ENCODE results near the gene SVIL. TPM values are rescaled to one million over a fixed set of nuclear protein-coding genes. Genes with fewer than 3 reads are reported as not detected.
"Not testable (repeated sequence)": the region's sequence is repeated elsewhere in the genome, so short reads cannot be mapped to it uniquely, and the experiment has no call there.

Gene SVIL
- total RNA-seq, 2 experiments from 2014 or later, result 7.0 to 8.3 TPM

GRCh38 chr10:29492774-29493173 is 142.0 kb downstream of the SVIL start:
- peaks cover 22% of the 10 kb centered on the region for H3K36me3 Mint-ChIP-seq (ENCODE audit: low read depth)
- no peaks in the 10 kb centered on the region for H3K27me3 Mint-ChIP-seq (ENCODE audit: low read depth)
- no peaks in the 10 kb centered on the region for H3K9me3 Mint-ChIP-seq
- peaks cover 5% of the 10 kb centered on the region for H3K4me1 Mint-ChIP-seq (ENCODE audit: low read depth)
- H3K27ac Mint-ChIP-seq, result no peak overlapping the region
- intact Hi-C loops (cut with micrococcal nuclease), result no loop called here
- CTCF ChIA-PET, result interaction anchor here (0.6 to 1.5 kb wide), 2 partner anchors 19 to 21 kb away, joined by 3 read pairs; no protein-coding TSS in a partner anchor
- no peak for DNase-seq
- no peak overlapping the region for H3K4me3 Mint-ChIP-seq

- H3K36me3 Mint-ChIP-seq (ENCODE audit: low read depth), result peaks cover 26% of the 10 kb centered on the region
- no peak overlapping the region for H3K4me3 Mint-ChIP-seq
- intact Hi-C loops (cut with micrococcal nuclease), result no loop called here
- CTCF ChIA-PET, result interaction anchor here (0.6 to 1.5 kb wide), 2 partner anchors 20 to 22 kb away, joined by 3 read pairs; no protein-coding TSS in a partner anchor
- H3K27me3 Mint-ChIP-seq (ENCODE audit: low read depth), result no peaks in the 10 kb centered on the region
- no peak for DNase-seq
- no peaks in the 10 kb centered on the region for H3K9me3 Mint-ChIP-seq
- no peak overlapping the region for H3K27ac Mint-ChIP-seq
- peaks cover 13% of the 10 kb centered on the region for H3K4me1 Mint-ChIP-seq (ENCODE audit: low read depth)
Measured at GRCh38 chr10:29491918-29492317, 142.9 kb downstream of the SVIL start.

GRCh38 chr10:29490781-29491280 is 143.9 kb downstream of the SVIL start:
- intact Hi-C loops (cut with micrococcal nuclease); DNase-seq; H3K27me3 Mint-ChIP-seq (ENCODE audit: low read depth); H3K27ac Mint-ChIP-seq; H3K4me3 Mint-ChIP-seq; H3K9me3 Mint-ChIP-seq: not testable (repeated sequence)
- CTCF ChIA-PET, result interaction anchor here (0.8 kb wide), 1 partner anchor 1416 kb away, joined by 3 read pairs; no protein-coding TSS in a partner anchor
- H3K4me1 Mint-ChIP-seq (ENCODE audit: low read depth), result peaks cover 14% of the 10 kb centered on the region
- peaks cover 28% of the 10 kb centered on the region for H3K36me3 Mint-ChIP-seq (ENCODE audit: low read depth)

- peaks cover 20% of the 10 kb centered on the region for H3K4me1 Mint-ChIP-seq (ENCODE audit: low read depth)
- peaks cover 33% of the 10 kb centered on the region for H3K36me3 Mint-ChIP-seq (ENCODE audit: low read depth)
- DNase-seq; H3K27ac Mint-ChIP-seq; H3K9me3 Mint-ChIP-seq; intact Hi-C loops (cut with micrococcal nuclease); H3K27me3 Mint-ChIP-seq (ENCODE audit: low read depth); H3K4me3 Mint-ChIP-seq: not testable (repeated sequence)
- CTCF ChIA-PET, result interaction anchor here (0.6 kb wide), 1 partner anchor 95 kb away, joined by 3 read pairs; no protein-coding TSS in a partner anchor
Measured at GRCh38 chr10:29488471-29488870, 146.3 kb downstream of the SVIL start.

- intact Hi-C loops (cut with micrococcal nuclease), result not testable (repeated sequence)
Measured at GRCh38 chr10:29487884-29488266, 146.9 kb downstream of the SVIL start.

GRCh38 chr10:29487032-29487883 is 147.5 kb downstream of the SVIL start:
- H3K27ac Mint-ChIP-seq; H3K4me3 Mint-ChIP-seq; intact Hi-C loops (cut with micrococcal nuclease); H3K9me3 Mint-ChIP-seq; H3K27me3 Mint-ChIP-seq (ENCODE audit: low read depth): not testable (repeated sequence)
- peak; percentile 8 for DNase-seq
- Mint-ChIP-seq H3K36me3 (ENCODE audit: low read depth) (peaks cover 30% of the 10 kb centered on the region), H3K4me1 (ENCODE audit: low read depth) (peaks cover 31% of the 10 kb centered on the region)
- CTCF ChIA-PET, result interaction anchor here (0.6 to 2.4 kb wide), 4 partner anchors 8 to 608 kb away, joined by 3 to 8 read pairs (median 4); no protein-coding TSS in a partner anchor

More at GRCh38 chr10:29487884-29488266, 146.9 kb downstream of the SVIL start:
- not testable (repeated sequence) for H3K9me3 Mint-ChIP-seq; H3K27ac Mint-ChIP-seq; DNase-seq; H3K4me3 Mint-ChIP-seq; H3K27me3 Mint-ChIP-seq (ENCODE audit: low read depth)
- CTCF ChIA-PET, result interaction anchor here (0.6 to 2.4 kb wide), 2 partner anchors 9 to 94 kb away, joined by 3 to 8 read pairs; no protein-coding TSS in a partner anchor
- Mint-ChIP-seq H3K36me3 (ENCODE audit: low read depth) (peaks cover 31% of the 10 kb centered on the region), H3K4me1 (ENCODE audit: low read depth) (peaks cover 25% of the 10 kb centered on the region)

GRCh38 chr10:29486433-29486832 is 148.3 kb downstream of the SVIL start:
- Mint-ChIP-seq H3K9me3 (no peaks in the 10 kb centered on the region), H3K4me1 (ENCODE audit: low read depth) (peaks cover 31% of the 10 kb centered on the region), H3K27me3 (ENCODE audit: low read depth) (no peaks in the 10 kb centered on the region), H3K27ac (no peak overlapping the region), H3K4me3 (no peak overlapping the region), H3K36me3 (ENCODE audit: low read depth) (peaks cover 27% of the 10 kb centered on the region)
- CTCF ChIA-PET, result interaction anchor here (0.6 to 2.4 kb wide), 4 partner anchors 9 to 607 kb away, joined by 3 to 8 read pairs (median 4); no protein-coding TSS in a partner anchor
- peak; percentile 17 for DNase-seq
- intact Hi-C loops (cut with micrococcal nuclease), result no loop called here

GRCh38 chr10:29484677-29485076 is 150.1 kb downstream of the SVIL start:
- H3K9me3 Mint-ChIP-seq; DNase-seq; H3K27me3 Mint-ChIP-seq (ENCODE audit: low read depth); intact Hi-C loops (cut with micrococcal nuclease); H3K27ac Mint-ChIP-seq; H3K4me3 Mint-ChIP-seq; CTCF ChIA-PET: not testable (repeated sequence)
- peaks cover 27% of the 10 kb centered on the region for H3K36me3 Mint-ChIP-seq (ENCODE audit: low read depth)
- H3K4me1 Mint-ChIP-seq (ENCODE audit: low read depth), result peaks cover 31% of the 10 kb centered on the region

GRCh38 chr10:29482591-29483431 is 152.0 kb downstream of the SVIL start:
- CTCF ChIA-PET, result interaction anchor here (0.6 to 1.8 kb wide), 4 partner anchors 11 to 235 kb away, joined by 3 to 8 read pairs (median 3); no protein-coding TSS in a partner anchor
- no peaks in the 10 kb centered on the region for H3K9me3 Mint-ChIP-seq
- H3K4me3 Mint-ChIP-seq, result no peak overlapping the region
- H3K27me3 Mint-ChIP-seq (ENCODE audit: low read depth), result no peaks in the 10 kb centered on the region
- DNase-seq, result peak; percentile 62
- intact Hi-C loops (cut with micrococcal nuclease), result no loop called here
- peak overlapping the region; percentile 25 for H3K27ac Mint-ChIP-seq
- peaks cover 31% of the 10 kb centered on the region for H3K4me1 Mint-ChIP-seq (ENCODE audit: low read depth)
- H3K36me3 Mint-ChIP-seq (ENCODE audit: low read depth), result peaks cover 23% of the 10 kb centered on the region

- DNase-seq, result no peak
- CTCF ChIA-PET, result interaction anchor here (0.6 to 1.8 kb wide), 2 partner anchors 14 to 72 kb away, joined by 3 to 8 read pairs; no protein-coding TSS in a partner anchor
- H3K9me3 Mint-ChIP-seq, result no peaks in the 10 kb centered on the region
- no peak overlapping the region for H3K27ac Mint-ChIP-seq
- intact Hi-C loops (cut with micrococcal nuclease), result no loop called here
- H3K27me3 Mint-ChIP-seq (ENCODE audit: low read depth), result no peaks in the 10 kb centered on the region
- peaks cover 23% of the 10 kb centered on the region for H3K4me1 Mint-ChIP-seq (ENCODE audit: low read depth)
- H3K36me3 Mint-ChIP-seq (ENCODE audit: low read depth), result peaks cover 20% of the 10 kb centered on the region
- H3K4me3 Mint-ChIP-seq, result no peak overlapping the region
Measured at GRCh38 chr10:29481906-29482440, 152.8 kb downstream of the SVIL start.

- Mint-ChIP-seq H3K36me3 (ENCODE audit: low read depth) (peaks cover 17% of the 10 kb centered on the region), H3K27me3 (ENCODE audit: low read depth) (no peaks in the 10 kb centered on the region), H3K27ac (no peak overlapping the region), H3K4me1 (ENCODE audit: low read depth) (peaks cover 17% of the 10 kb centered on the region), H3K4me3 (no peak overlapping the region), H3K9me3 (no peaks in the 10 kb centered on the region)
- CTCF ChIA-PET, result no interaction called here
- DNase-seq, result no peak
- intact Hi-C loops (cut with micrococcal nuclease), result no loop called here
Measured at GRCh38 chr10:29479981-29480954, 154.5 kb downstream of the SVIL start.

Data from activated naive CD4-positive, alpha-beta T cell treated with anti-CD3 and anti-CD28 coated beads for 36 hours (primary cell).